Activated CD4-positive, alpha-beta T cell treated with anti-CD3 and anti-CD28 coated beads, Interleukin-2, amount 10 ng/mL, durations not matched to agents 24 days and 14 days (primary cell): ENCODE measurements around the gene ZC3HAV1. TPM values are rescaled to one million over a fixed set of nuclear protein-coding genes. Genes with fewer than 3 reads are reported as not detected.

Source experiments
- DNase-seq: peaks from one replicate; pipeline ENCODE4 v3.0.0; 2022
- H3K27ac Mint-ChIP-seq: one replicate; pipeline ENCODE4 v1.8.0; 2022; ENCODE audit warnings: mild to moderate bottlenecking, mixed read lengths
- H3K27me3 Mint-ChIP-seq: one replicate; pipeline ENCODE4 v1.8.0; 2022; ENCODE audit warnings: mixed read lengths
- H3K36me3 Mint-ChIP-seq: one replicate; pipeline ENCODE4 v1.8.0; 2022; ENCODE audit warnings: low read depth, mild to moderate bottlenecking, mixed read lengths
- H3K4me1 Mint-ChIP-seq: one replicate; pipeline ENCODE4 v1.8.0; 2021; ENCODE audit warnings: mixed read lengths
- H3K4me3 Mint-ChIP-seq: one replicate; pipeline ENCODE4 v1.8.0; 2022; ENCODE audit warnings: mild to moderate bottlenecking, moderate library complexity, mixed read lengths
- H3K9me3 Mint-ChIP-seq: one replicate; pipeline ENCODE4 v1.8.0; 2021; ENCODE audit warnings: mixed read lengths
- intact Hi-C: fragments of 100-400 bp; cut with micrococcal nuclease; formaldehyde crosslinking; loops from one replicate; pipeline ENCODE4 v1.15.1; 2023
- total RNA-seq: library from RNA; stranded (reverse); gene quantifications from 2 replicates; pipeline ENCODE4 v1.2.3, GENCODE V29; 2022

The ZC3HAV1 gene
- total RNA-seq, 1 donor from 2014 or later = 86.1 TPM

DNA sequence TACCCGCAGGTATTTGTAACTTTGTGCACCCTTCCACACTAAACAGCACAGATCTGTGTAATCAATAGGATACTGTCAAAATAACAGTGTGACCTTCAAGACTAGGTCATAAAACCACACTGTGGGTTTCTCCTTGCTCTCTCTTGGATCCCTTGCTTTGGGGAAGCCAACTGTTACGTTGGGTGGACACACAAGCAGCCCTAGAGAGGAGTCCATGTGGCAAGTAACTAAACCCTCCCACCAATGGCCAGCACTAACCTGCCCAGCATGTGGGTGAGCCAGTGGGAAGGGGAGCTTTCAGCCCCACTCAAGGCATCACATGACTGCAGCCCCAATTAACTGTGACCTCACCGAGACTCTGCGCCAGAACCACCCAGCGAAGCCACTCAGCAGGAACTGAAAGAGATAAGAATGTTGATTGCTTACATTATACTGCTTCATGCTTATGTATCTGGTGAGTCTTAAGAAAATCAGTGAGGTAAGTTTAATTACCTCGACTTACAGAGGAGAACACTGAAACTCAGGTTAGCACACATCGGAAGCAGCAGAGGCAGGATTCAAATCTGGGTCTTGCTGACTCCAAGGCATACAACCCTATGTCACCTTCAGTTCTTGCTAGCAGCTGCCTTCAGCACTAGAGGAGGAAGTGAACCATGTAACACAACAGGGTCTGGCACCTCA lies 9.4 kb upstream of the ZC3HAV1 start:
- Mint-ChIP-seq H3K4me3 (peak overlapping the region; percentile 49), H3K9me3 (no peaks in the 10 kb centered on the region), H3K36me3 (no peaks in the 10 kb centered on the region), H3K27ac (peak overlapping the region; percentile 80), H3K27me3 (no peaks in the 10 kb centered on the region), H3K4me1 (peaks cover 28% of the 10 kb centered on the region)
- intact Hi-C loops = loop anchor here (1.0 kb wide), 2 partner anchors 10 to 14 kb away; partner anchors contain the start of gene ZC3HAV1
- DNase-seq = peak; percentile 80

DNA sequence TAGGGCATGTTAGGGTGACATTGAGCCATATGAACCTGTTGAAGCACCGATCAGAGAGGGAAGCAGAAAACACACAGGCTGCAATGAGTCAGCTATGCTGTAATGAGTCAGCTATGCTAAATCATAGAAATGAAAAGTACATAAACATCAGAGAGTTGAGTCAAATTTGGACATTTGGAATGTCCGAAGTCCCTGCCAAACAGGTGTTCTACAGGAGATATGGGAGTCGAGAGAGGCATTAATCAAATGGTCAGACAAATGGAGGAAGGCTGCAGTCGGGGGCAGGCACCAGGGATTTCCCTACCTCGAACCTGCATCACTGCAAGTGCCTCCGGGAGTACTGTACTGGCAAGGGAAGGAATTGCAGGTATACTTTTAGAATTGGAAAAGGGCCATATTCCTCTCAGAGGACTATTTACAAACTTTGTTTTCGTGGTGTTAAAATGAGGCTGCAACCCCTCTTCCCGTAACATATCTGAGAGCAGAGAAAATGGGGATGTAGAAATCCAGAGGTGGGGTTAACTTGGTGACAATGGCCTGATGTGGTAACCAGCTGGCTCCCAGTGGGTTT lies 8.8 kb upstream of the ZC3HAV1 start:
- Mint-ChIP-seq H3K4me1 (peaks cover 23% of the 10 kb centered on the region), H3K4me3 (peak overlapping the region; percentile 49), H3K36me3 (no peaks in the 10 kb centered on the region), H3K27ac (peak overlapping the region; percentile 59), H3K9me3 (no peaks in the 10 kb centered on the region), H3K27me3 (no peaks in the 10 kb centered on the region)
- intact Hi-C loops = loop anchor here (1.0 kb wide), 2 partner anchors 9 to 15 kb away; partner anchors contain the start of gene ZC3HAV1
- DNase-seq = peak; percentile 75

DNA sequence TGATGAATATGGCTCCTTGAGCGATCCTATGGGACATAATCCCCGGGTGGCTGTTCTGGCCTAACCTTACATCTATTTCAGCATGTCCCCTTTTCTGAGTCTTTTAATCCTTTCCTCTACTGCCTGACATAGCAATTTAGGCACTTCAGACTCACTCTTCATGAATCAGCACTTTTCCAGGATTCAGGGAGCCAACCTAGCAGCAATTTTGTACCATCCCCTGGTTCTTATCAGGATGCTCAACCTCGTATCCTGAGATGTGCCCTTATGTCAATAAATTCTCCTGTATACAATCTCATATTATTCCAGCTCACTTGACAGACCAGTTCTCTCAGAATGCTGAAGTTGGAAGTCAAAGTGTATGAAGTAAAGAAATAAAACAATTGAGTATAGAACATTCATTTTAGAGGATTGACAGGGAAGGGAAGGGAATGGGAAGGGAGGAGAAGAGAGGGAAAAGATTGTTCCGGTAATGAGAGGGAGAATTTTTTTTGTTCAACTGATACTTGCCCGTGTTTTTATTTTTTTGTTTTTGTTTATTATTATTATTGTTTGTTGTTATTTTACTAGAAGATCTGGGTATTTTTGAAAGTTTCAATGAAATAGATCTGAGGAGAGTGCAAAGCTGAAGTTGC lies 8.2 kb upstream of the ZC3HAV1 start:
- DNase-seq = no peak
- H3K27me3 Mint-ChIP-seq = no peaks in the 10 kb centered on the region
- H3K36me3 Mint-ChIP-seq = no peaks in the 10 kb centered on the region
- H3K27ac Mint-ChIP-seq = peak overlapping the region; percentile 59
- peak overlapping the region; percentile 49 for H3K4me3 Mint-ChIP-seq
- intact Hi-C loops = loop anchor here (1.0 kb wide), 2 partner anchors 8 to 16 kb away; partner anchors contain the start of gene ZC3HAV1
- H3K9me3 Mint-ChIP-seq = peaks cover 3% of the 10 kb centered on the region
- peaks cover 23% of the 10 kb centered on the region for H3K4me1 Mint-ChIP-seq

DNA sequence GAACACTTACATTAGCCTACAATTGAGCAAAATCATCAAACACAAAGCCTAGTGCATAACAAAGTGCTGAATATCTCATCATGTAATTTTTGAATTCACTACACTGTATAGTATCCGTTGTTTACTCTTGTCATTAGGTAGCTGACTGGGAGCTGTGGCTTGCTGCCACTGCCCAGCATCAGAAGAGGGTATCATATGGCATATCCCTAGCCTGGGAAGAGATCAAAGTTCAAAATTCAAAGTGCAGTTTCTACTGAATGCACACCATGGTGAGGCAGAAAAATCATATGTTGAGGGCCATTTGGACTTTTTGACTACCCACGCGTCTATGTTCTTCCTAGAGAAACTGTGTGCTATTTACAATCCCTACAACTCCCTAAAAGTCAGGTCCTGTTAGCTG lies 7.5 kb upstream of the ZC3HAV1 start:
- peaks cover under 1% of the 10 kb centered on the region for H3K36me3 Mint-ChIP-seq
- DNase-seq = no peak
- no peak overlapping the region for H3K27ac Mint-ChIP-seq
- H3K4me3 Mint-ChIP-seq = no peak overlapping the region
- intact Hi-C loops = no loop called here
- peaks cover 28% of the 10 kb centered on the region for H3K4me1 Mint-ChIP-seq
- no peaks in the 10 kb centered on the region for H3K27me3 Mint-ChIP-seq
- H3K9me3 Mint-ChIP-seq = peaks cover 5% of the 10 kb centered on the region

DNA sequence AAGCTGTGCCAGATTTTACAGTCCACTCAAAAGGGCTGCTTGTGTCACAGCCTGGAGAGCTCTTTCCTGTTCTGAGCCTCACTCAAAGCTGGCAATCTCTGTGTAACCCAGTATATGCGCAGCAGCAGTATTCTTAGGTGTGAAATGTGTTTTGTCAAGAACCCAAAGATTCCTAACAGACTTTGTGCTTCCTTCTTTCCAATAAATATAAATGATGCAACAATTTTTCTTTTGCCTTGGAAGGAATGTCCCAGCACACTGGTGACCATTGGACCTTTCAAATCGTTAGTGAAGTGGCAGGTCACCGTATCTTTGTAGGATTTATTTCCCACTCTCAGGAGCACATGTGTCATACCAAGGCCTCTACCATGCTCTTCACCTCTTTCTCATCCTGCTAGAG lies 5.6 kb upstream of the ZC3HAV1 start:
- Mint-ChIP-seq H3K4me1 (peaks cover 41% of the 10 kb centered on the region), H3K27me3 (no peaks in the 10 kb centered on the region), H3K36me3 (peaks cover 4% of the 10 kb centered on the region), H3K4me3 (no peak overlapping the region), H3K9me3 (peaks cover 13% of the 10 kb centered on the region), H3K27ac (no peak overlapping the region)
- intact Hi-C loops = no loop called here
- no peak for DNase-seq

DNA sequence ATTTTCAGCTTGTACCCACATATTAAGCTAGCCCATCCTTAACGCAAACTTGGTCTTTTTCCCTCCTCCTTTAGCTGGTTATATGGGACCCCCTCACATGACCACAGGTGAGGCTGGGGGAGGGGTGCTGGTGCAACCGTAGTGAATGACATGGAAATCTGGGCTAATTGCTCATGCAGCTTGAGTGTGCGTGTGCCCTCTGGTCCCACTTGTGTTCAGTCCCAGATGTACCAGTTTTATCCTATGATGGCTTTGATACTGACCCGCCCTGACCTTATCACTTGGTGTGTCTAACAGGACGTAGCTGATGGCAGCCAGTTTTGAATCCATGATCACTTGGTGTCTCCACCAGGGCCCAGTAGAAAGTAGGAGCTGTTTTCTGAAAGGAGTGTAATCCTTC lies 5.1 kb upstream of the ZC3HAV1 start:
- no peak overlapping the region for H3K4me3 Mint-ChIP-seq
- DNase-seq = no peak

DNA sequence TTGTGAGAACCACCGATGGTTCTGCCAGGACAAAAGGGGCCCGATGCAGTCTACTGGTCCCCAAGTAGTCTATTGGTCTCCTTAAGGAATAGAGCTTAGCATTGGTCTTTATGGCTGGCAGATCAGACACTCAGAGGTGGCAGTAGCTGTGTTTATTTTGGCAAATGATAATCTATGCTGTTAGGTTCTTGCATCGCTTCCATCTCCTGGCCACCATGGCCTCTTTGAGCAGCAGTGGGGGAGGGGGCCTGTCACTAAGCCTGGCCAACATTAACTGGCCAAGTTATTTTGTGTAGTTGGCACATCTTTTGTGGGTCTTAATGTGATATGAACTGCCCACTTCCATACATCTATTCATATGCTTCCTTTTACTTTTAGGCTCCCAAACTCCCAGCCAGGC lies 4.5 kb upstream of the ZC3HAV1 start:
- DNase-seq = no peak
- Mint-ChIP-seq H3K27me3 (no peaks in the 10 kb centered on the region), H3K27ac (no peak overlapping the region), H3K4me3 (no peak overlapping the region), H3K36me3 (peaks cover 7% of the 10 kb centered on the region), H3K9me3 (peaks cover 13% of the 10 kb centered on the region), H3K4me1 (peaks cover 35% of the 10 kb centered on the region)
- intact Hi-C loops = no loop called here

More for the DNA sequence above, 5.1 kb upstream of the ZC3HAV1 start:
- Mint-ChIP-seq H3K36me3 (peaks cover 4% of the 10 kb centered on the region), H3K27ac (no peak overlapping the region), H3K27me3 (no peaks in the 10 kb centered on the region), H3K4me1 (peaks cover 41% of the 10 kb centered on the region), H3K9me3 (peaks cover 13% of the 10 kb centered on the region)
- intact Hi-C loops = no loop called here

DNA sequence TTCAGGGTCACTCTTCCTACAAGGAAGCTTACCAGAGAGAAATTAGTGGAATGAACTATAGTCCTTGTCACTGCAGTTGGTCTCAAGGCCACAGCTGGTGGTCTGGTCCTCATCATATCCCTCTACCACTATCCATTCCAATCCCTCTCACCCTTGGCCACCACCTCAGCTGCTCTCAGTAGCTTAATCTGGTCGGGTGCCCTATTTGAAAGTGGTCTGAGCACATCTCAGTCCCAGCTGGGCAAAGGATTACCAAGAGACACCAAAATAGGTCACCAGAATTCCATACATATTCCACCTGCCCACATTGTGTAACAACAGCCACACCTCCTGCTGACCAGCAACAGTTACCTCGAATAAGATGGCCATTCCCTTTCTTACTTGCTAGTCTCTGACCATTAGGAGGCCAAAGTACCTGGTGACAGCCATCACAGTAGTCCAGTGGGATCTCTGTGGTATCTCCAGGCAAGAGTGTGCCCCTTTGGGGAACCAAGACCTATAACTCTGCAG lies 3.3 kb upstream of the ZC3HAV1 start:
- H3K27me3 Mint-ChIP-seq = no peaks in the 10 kb centered on the region
- H3K27ac Mint-ChIP-seq = no peak overlapping the region

DNA sequence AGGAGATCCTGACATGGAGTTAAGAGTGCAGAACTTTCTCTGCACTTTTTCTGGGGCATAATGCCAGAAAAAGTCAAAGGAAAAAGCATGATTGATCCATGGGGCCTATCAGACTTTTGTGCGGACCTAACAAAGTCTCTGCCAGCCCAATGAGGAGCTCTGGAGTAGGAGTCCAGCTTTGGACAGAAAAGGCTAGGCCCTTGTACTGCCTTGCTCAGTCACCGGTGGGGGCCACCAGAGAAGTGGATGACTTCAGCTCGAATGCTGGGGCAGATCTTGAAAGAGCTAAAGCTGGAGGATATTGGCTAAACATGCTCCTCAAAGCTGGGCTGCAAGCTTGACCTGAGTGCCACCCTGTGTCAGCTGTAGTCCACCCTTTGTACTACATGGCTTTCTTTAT lies 2.8 kb upstream of the ZC3HAV1 start:
- Mint-ChIP-seq H3K9me3 (peaks cover 13% of the 10 kb centered on the region), H3K27me3 (no peaks in the 10 kb centered on the region), H3K36me3 (peaks cover 22% of the 10 kb centered on the region), H3K4me3 (peak overlapping the region; percentile 4), H3K4me1 (peaks cover 20% of the 10 kb centered on the region), H3K27ac (peak overlapping the region; percentile 87)
- peak; percentile 66 for DNase-seq
- intact Hi-C loops = no loop called here

More for the DNA sequence above, 3.3 kb upstream of the ZC3HAV1 start:
- Mint-ChIP-seq H3K4me3 (no peak overlapping the region), H3K9me3 (peaks cover 13% of the 10 kb centered on the region), H3K4me1 (peaks cover 24% of the 10 kb centered on the region), H3K36me3 (peaks cover 18% of the 10 kb centered on the region)
- intact Hi-C loops = no loop called here
- DNase-seq = peak; percentile 56

DNA sequence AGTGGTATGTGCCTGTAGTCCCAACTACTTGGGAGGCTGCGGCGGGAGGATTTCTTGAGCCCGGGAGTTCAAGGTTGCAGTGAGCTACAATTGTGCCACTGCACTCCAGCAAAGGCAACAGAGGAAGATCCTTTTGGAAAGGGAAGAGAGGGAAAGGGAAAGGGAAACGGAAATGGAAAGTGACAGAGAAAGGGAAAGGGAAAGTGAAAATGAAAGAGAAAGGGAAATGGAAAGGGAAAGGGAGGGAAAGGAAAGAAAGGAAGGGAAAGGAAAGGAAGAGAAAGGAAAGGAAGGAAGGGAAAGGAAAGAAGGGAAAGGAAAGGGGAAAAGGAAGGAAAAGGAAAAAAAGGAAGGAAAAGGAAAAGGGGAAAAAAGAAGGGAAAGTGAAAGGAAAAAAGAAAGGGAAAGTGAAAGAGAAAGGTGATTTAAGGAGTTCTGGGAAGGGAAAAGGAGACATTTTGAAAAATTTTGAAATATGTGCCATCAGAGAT lies 2.3 kb upstream of the ZC3HAV1 start:
- intact Hi-C loops = no loop called here
- no peaks in the 10 kb centered on the region for H3K27me3 Mint-ChIP-seq
- H3K36me3 Mint-ChIP-seq = peaks cover 27% of the 10 kb centered on the region
- peak; percentile 71 for DNase-seq
- H3K4me1 Mint-ChIP-seq = peaks cover 20% of the 10 kb centered on the region
- peaks cover 13% of the 10 kb centered on the region for H3K9me3 Mint-ChIP-seq
- peak overlapping the region; percentile 87 for H3K27ac Mint-ChIP-seq
- peak overlapping the region; percentile 76 for H3K4me3 Mint-ChIP-seq

DNA sequence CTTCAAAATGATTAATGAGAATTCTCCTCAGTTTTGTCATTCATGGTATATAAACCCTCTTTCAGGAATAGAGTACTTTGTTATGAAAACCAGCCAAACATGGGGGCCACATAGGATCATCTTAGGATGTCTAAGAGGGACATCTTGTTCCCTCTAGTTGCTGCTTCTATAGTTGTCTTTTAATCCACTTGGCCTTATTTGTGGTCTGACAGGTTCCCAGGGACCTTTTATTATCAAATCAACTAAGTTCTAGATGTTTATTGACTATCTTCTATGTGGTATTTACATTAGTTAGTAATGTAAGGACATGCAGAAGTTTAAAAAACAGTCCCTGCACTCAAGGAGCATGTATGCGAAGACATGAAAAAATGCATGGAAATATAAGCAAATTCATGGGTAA lies 1.6 kb upstream of the ZC3HAV1 start:
- Mint-ChIP-seq H3K9me3 (peaks cover 13% of the 10 kb centered on the region), H3K27me3 (no peaks in the 10 kb centered on the region), H3K36me3 (peaks cover 29% of the 10 kb centered on the region), H3K4me1 (peaks cover 20% of the 10 kb centered on the region), H3K4me3 (peak overlapping the region; percentile 76), H3K27ac (peak overlapping the region; percentile 87)
- peak; percentile 51 for DNase-seq
- intact Hi-C loops = no loop called here

DNA sequence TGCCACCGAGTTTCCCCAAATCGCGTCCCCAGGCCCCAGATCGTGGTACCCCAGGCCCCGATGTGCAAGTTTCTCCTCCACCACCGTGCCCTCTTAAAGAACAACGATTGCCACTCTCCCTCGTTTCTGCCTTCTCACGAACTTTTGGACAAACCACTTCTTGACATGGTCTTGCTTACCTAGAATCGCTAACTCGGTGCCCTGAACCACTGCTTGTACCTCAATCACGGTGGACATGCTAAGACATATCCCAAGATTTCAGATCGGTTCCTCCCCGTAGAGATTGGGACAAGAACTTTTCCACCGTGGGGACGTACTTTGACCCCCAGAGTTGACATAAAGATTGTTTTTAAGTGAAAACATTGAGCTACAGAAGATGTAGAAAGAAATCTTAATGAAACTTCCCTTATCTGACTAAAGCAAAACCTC lies 477 bp upstream of the ZC3HAV1 start:
- Mint-ChIP-seq H3K4me1 (peaks cover 24% of the 10 kb centered on the region), H3K36me3 (peaks cover 36% of the 10 kb centered on the region), H3K27ac (peak overlapping the region; percentile 92), H3K27me3 (no peaks in the 10 kb centered on the region), H3K4me3 (peak overlapping the region; percentile 97), H3K9me3 (peaks cover 13% of the 10 kb centered on the region)
- intact Hi-C loops = loop anchor here (1.0 to 2.0 kb wide), 6 partner anchors 8 to 251 kb away; partner anchors contain the start of gene UBN2
- no peak for DNase-seq

DNA sequence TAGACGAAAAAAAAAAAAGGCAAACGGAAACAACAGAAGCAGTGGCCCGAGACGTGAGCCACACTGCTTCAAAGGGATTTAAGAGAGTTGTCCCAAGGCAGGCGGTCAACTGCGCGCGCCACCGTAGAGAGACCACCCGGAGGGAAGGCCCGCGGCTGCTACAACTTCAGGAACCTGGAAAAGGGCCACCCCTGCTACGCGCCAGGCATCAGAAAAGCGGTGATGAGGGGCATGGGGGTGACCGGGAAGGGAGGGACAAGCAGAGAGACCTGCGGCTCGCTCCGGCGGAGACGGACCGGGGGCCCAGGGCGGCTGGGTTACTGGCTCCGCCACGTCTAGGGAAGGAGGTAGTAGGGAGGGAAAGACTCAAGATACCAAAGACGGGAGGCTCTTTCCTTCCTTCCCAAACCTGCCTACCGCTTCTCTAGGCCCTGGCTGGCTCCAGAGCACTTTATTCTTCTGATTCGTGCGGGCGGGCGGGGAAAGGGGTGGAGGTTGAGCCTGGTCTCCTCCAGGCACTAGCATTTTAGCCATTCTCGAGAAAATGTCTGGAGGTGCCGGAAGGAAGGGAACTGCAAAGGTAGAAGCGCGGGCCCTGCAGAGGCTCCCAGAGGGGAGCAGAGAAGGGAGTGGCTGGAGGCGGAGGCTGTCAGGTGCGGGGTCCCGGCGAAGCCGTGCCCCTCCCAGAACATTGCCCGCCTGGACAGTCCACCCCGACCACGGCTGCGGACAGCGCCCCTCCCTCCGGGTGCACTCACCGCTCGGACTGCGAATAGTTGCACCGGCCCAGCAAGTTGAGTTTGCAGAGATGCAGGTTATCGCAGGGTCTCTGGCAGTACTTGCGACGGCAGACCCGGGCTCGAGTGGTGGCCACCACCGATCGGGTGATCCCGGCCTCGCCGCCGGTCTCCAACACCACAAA lies 993 bp downstream of the ZC3HAV1 start:
- peak overlapping the region; percentile 92 for H3K27ac Mint-ChIP-seq
- intact Hi-C loops = loop anchor here (1.0 to 2.0 kb wide), 6 partner anchors 10 to 252 kb away; partner anchors contain the start of gene UBN2
- DNase-seq = no peak
- H3K4me1 Mint-ChIP-seq = peaks cover 31% of the 10 kb centered on the region
- no peaks in the 10 kb centered on the region for H3K27me3 Mint-ChIP-seq
- peaks cover 43% of the 10 kb centered on the region for H3K36me3 Mint-ChIP-seq
- H3K4me3 Mint-ChIP-seq = peak overlapping the region; percentile 97
- peaks cover 13% of the 10 kb centered on the region for H3K9me3 Mint-ChIP-seq
